ENCODE measurements around the gene AHRR.
"Not testable (repeated sequence)": the region's sequence is repeated elsewhere in the genome, so short reads cannot be mapped to it uniquely, and the experiment has no call there.

GRCh38 chr5:294788-295187 is 26.7 kb upstream of the AHRR start:
- TF ChIP-seq CTCF (conservative IDR thresholded peaks at IDR 0.05; ENCODE audit: low read depth, low read length); MXI1 (IDR thresholded peaks at IDR 0.05; ENCODE audit: borderline replicate concordance, low read depth, low read length); RAD21 (IDR thresholded peaks at IDR 0.05; ENCODE audit: low read length); USF2 (IDR thresholded peaks at IDR 0.05; ENCODE audit: low read depth, low read length); CEBPB (IDR thresholded peaks at IDR 0.05; ENCODE audit: low read depth, low read length); POLR2A (IDR thresholded peaks at IDR 0.05; ENCODE audit: low read depth, low read length); RCOR1 (IDR thresholded peaks at IDR 0.05; ENCODE audit: insufficient replicate concordance, low read length); SMC3 (IDR thresholded peaks at IDR 0.05; ENCODE audit: low read depth, low read length); MAZ (IDR thresholded peaks at IDR 0.05; ENCODE audit: borderline replicate concordance, low read depth, low read length); MAFK (IDR thresholded peaks at IDR 0.05; ENCODE audit: low read depth, low read length); CHD1 (IDR thresholded peaks at IDR 0.05; ENCODE audit: low read depth, low read length); RFX5 (IDR thresholded peaks at IDR 0.05; ENCODE audit: low read depth, low read length); FOS (IDR thresholded peaks at IDR 0.05; ENCODE audit: low read depth, low read length): not testable (repeated sequence)
- TF ChIP-seq, protein P1, sequence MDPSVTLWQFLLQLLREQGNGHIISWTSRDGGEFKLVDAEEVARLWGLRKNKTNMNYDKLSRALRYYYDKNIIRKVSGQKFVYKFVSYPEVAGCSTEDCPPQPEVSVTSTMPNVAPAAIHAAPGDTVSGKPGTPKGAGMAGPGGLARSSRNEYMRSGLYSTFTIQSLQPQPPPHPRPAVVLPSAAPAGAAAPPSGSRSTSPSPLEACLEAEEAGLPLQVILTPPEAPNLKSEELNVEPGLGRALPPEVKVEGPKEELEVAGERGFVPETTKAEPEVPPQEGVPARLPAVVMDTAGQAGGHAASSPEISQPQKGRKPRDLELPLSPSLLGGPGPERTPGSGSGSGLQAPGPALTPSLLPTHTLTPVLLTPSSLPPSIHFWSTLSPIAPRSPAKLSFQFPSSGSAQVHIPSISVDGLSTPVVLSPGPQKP (IDR thresholded peaks at IDR 0.05; ENCODE audit: borderline replicate concordance, low read depth, low read length), result not testable (repeated sequence)
